ENCODE results near the gene NKAIN2. TPM values are rescaled to one million over a fixed set of nuclear protein-coding genes. Genes with fewer than 3 reads are reported as not detected.
"Not testable (repeated sequence)": the region's sequence is repeated elsewhere in the genome, so short reads cannot be mapped to it uniquely, and the experiment has no call there.

The NKAIN2 gene
- total and polyA plus RNA-seq, 7 donors, result 0.08 to 13.5 (median 1.1) TPM

DNA sequence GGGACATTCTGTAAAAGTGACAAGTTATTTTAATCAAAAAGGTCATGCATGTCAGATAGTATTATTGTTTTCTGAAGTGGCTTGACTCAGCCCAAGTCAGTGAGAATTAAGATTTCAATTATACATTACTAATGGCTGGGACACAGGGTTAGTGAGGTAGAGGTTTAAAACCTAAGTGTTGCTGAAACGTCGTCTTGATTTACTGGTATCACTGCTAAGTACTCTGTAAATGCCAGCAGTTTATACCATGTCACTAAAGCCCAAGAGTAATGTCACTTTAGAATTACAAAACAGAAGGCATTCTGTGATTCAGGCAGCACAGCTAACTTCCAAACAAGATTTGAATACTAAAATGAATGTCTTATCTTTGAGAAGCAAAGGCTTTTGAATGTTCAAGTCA, 176.6 kb downstream of the NKAIN2 start:
- ATAC-seq (no peak), DNase-seq (no peak)
- TF ChIP-seq, protein P1, sequence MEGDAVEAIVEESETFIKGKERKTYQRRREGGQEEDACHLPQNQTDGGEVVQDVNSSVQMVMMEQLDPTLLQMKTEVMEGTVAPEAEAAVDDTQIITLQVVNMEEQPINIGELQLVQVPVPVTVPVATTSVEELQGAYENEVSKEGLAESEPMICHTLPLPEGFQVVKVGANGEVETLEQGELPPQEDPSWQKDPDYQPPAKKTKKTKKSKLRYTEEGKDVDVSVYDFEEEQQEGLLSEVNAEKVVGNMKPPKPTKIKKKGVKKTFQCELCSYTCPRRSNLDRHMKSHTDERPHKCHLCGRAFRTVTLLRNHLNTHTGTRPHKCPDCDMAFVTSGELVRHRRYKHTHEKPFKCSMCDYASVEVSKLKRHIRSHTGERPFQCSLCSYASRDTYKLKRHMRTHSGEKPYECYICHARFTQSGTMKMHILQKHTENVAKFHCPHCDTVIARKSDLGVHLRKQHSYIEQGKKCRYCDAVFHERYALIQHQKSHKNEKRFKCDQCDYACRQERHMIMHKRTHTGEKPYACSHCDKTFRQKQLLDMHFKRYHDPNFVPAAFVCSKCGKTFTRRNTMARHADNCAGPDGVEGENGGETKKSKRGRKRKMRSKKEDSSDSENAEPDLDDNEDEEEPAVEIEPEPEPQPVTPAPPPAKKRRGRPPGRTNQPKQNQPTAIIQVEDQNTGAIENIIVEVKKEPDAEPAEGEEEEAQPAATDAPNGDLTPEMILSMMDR (IDR thresholded peaks at IDR 0.05), result no peak
- no peak overlapping the region for H3K27ac ChIP-seq
- no peaks in the 10 kb centered on the region for H3K9me3 ChIP-seq
- WGBS, 3 donors, result 31 to 56% (median 45%) methylated on average over 2 of the region's 2 CpGs
- H3K27me3 ChIP-seq (ENCODE audit: insufficient read depth in 3 of 3, low read length in 2 of 3), result no peaks in the 10 kb centered on the region
- no peaks in the 10 kb centered on the region for H3K4me1 ChIP-seq
- H3K4me3 ChIP-seq, result no peak overlapping the region
- no peaks in the 10 kb centered on the region for H3K36me3 ChIP-seq (ENCODE audit: insufficient read depth in 1 of 2, low read depth in 1 of 2)
- intact Hi-C loops (cut with DNase I), result no loop called here

DNA sequence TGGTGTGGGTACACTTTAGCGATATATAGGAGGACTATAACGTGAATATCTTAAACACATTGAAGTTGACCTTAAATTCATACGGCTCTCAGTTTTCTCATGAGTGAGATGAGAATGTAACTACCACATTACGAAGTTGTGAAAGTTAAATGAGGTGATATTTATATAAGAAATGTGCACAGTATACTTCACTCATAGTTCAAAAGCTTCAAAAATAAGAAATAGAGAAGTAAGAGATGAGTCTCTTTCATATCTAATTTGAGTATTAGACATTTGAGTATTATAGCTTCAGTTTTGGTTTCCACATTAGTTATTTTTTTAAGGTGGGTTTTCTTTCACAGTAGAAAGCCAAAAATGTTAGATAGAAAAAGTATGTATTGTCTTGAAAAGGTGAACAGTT, 183.3 kb downstream of the NKAIN2 start:
- 95 to 97% (median 96%) methylated on average over 4 of the region's 4 CpGs for WGBS, 3 donors
- Histone ChIP-seq H3K9me3 (no peaks in the 10 kb centered on the region), H3K36me3 (ENCODE audit: insufficient read depth in 1 of 2, low read depth in 1 of 2) (no peaks in the 10 kb centered on the region), H3K27me3 (ENCODE audit: insufficient read depth in 3 of 3, low read length in 2 of 3) (no peaks in the 10 kb centered on the region), H3K4me1 (peaks cover 5% of the 10 kb centered on the region), H3K4me3 (no peak overlapping the region), H3K27ac (no peak overlapping the region)
- DNase-seq, result no peak
- ATAC-seq, result no peak
- intact Hi-C loops (cut with DNase I), result no loop called here
- TF ChIP-seq, protein P1 (IDR thresholded peaks at IDR 0.05), result no peak

DNA sequence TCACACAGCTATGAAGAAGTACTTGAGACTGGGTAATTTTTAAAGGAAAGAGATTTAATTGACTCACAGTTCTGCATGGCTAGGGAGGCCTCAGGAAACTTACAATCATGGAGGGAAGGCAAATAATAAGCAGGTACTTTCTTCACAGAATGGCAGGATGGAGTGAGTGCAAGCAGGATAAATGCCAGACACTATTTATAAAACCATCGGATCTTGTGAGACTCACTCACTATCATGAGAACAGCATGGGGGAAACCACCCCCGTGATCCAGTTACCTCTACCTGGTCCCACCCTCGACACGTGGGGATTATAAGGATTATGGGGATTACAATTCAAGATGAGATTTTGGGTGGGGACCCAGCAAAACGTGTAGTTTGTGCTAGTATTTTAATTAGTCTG, 186.3 kb downstream of the NKAIN2 start:
- ATAC-seq, result peak in 3 of 4 donors; percentile 52 to 79 (median 62)
- WGBS, 3 donors, result 16 to 42% (median 17%) methylated on average over 5 of the region's 5 CpGs

DNA sequence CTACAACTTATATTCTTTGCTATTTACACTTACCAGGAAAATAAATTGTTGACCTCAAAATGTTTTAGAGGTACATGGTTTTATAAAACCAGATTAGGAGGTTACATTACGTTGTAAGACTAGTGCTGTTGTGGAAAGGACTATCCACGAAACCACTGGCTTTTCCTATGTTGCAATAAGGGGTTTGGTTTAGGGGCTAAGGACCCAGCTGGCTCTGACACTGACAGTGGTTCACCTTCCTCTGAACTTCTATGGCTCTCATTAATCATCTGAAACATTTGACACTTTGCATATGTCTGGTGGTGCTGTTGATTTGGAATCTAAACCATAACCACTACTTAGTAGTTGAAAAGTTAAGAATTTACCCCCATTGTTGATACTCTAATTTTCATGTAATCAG, 186.7 kb downstream of the NKAIN2 start:
- no peaks in the 10 kb centered on the region for H3K27me3 ChIP-seq (ENCODE audit: insufficient read depth in 3 of 3, low read length in 2 of 3)
- TF ChIP-seq, protein P1 (IDR thresholded peaks at IDR 0.05), result no peak
- no peaks in the 10 kb centered on the region for H3K9me3 ChIP-seq
- H3K27ac ChIP-seq, result no peak overlapping the region
- H3K36me3 ChIP-seq (ENCODE audit: insufficient read depth in 1 of 2, low read depth in 1 of 2), result no peaks in the 10 kb centered on the region
- no peak for DNase-seq
- peaks cover 5% of the 10 kb centered on the region for H3K4me1 ChIP-seq
- peak in 3 of 4 donors; percentile 26 to 41 (median 35) for ATAC-seq
- 53 to 86% (median 66%) methylated on average over 2 of the region's 2 CpGs for WGBS, 3 donors
- intact Hi-C loops (cut with DNase I), result no loop called here
- peak overlapping the region; percentile 5 for H3K4me3 ChIP-seq

More for the DNA sequence above, 186.3 kb downstream of the NKAIN2 start:
- H3K4me3 ChIP-seq, result peak overlapping the region; percentile 5
- H3K4me1 ChIP-seq; H3K9me3 ChIP-seq; H3K27me3 ChIP-seq (ENCODE audit: insufficient read depth in 3 of 3, low read length in 2 of 3); H3K36me3 ChIP-seq (ENCODE audit: insufficient read depth in 1 of 2, low read depth in 1 of 2); H3K27ac ChIP-seq; DNase-seq; intact Hi-C loops (cut with DNase I): not testable (repeated sequence)

DNA sequence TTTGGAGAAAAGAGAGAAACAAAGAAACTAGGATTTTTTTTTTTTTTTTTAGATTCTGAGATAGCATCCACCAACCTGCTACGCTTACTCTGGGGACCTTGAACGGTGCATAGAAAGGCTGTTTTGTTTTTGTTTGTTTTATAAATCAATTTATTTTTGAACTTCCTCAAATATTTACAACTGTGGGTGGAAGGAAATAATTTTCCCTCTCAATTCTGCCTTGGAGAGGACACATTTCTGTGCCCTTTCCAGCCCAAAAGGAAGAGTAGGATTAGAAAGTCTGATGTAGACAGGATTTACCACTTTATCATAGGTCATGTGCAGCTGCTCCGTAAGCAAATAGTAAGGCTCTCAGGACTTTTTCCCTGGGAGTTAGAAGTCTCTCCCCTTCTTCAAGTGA, 190.5 kb downstream of the NKAIN2 start:
- H3K9me3 ChIP-seq, result no peaks in the 10 kb centered on the region
- no peaks in the 10 kb centered on the region for H3K36me3 ChIP-seq (ENCODE audit: insufficient read depth in 1 of 2, low read depth in 1 of 2)
- DNase-seq (no peak), ATAC-seq (no peak)
- H3K4me1 ChIP-seq, result peaks cover 8% of the 10 kb centered on the region
- intact Hi-C loops (cut with DNase I), result no loop called here
- no peak overlapping the region for H3K27ac ChIP-seq
- TF ChIP-seq, protein P1 (IDR thresholded peaks at IDR 0.05), result no peak
- no peak overlapping the region for H3K4me3 ChIP-seq
- 65 to 73% (median 73%) methylated on average over 3 of the region's 3 CpGs for WGBS, 3 donors
- no peaks in the 10 kb centered on the region for H3K27me3 ChIP-seq (ENCODE audit: insufficient read depth in 3 of 3, low read length in 2 of 3)
